ENCODE results near the gene MPZ.
A peak's percentile ranks its signal among the peaks of the same experiment; 100 is the strongest.

Gene MPZ

DNA sequence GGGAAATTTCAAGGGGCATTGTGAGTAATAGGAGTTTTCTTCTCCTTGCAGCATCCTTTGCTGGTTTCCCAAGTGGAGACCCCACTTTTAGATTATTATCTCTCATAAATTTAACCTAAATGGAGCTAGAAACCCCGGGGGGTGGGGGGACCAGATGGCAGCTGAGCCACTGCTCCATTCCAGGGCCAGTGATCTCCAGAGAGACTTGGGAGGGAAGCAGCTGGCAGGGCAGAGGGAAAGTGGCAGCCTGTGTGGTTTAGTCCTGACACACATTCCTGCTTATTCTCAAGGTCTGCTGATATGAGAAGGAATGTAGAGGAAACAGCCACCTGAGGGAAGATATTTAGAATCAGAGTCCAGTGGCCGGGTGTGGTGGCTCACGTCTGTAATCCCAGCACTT is 34.9 kb downstream of the MPZ start:
- Histone ChIP-seq H2BK120ac (ENCODE audit: low read depth, low read length) (no peak overlapping the region), H3K4me2 (ENCODE audit: low read length) (no peak overlapping the region), H4K8ac (ENCODE audit: low read depth, low read length) (no peak overlapping the region), H3K56ac (ENCODE audit: low read length) (no peak overlapping the region), H2BK15ac (replicated peaks; ENCODE audit: low read depth) (no peak overlapping the region), H3K4me1 (ENCODE audit: control insufficient read depth, low read depth, low read length) (no peaks in the 10 kb centered on the region), H2AK5ac (ENCODE audit: low read length) (no peak overlapping the region), H3K23ac (ENCODE audit: low read length) (no peak overlapping the region), H3K9ac (ENCODE audit: low read length) (no peak overlapping the region), H2BK5ac (ENCODE audit: low read length) (no peak overlapping the region), H3K27me3 (ENCODE audit: insufficient read depth, low read length, poor library complexity) (no peaks in the 10 kb centered on the region), H3K79me2 (ENCODE audit: control insufficient read depth, insufficient read depth, low read length) (no peaks in the 10 kb centered on the region), H3K4me3 (ENCODE audit: low read length) (no peak overlapping the region), H3K79me1 (ENCODE audit: low read length) (no peaks in the 10 kb centered on the region), H3K36me3 (ENCODE audit: control insufficient read depth, insufficient read depth, low read length) (no peaks in the 10 kb centered on the region), H3K18ac (ENCODE audit: low read length) (no peak overlapping the region), H3K27ac (ENCODE audit: low read depth, low read length) (no peak overlapping the region), H4K5ac (ENCODE audit: low read length) (no peak overlapping the region), H3K4ac (ENCODE audit: low read depth, low read length) (no peak overlapping the region)
- DNase-seq: no peak
- no CpG with 5 or more reads among the region's 3 CpGs for WGBS (ENCODE audit: extremely low coverage, insufficient coverage, low lambda C conversion rate)

DNA sequence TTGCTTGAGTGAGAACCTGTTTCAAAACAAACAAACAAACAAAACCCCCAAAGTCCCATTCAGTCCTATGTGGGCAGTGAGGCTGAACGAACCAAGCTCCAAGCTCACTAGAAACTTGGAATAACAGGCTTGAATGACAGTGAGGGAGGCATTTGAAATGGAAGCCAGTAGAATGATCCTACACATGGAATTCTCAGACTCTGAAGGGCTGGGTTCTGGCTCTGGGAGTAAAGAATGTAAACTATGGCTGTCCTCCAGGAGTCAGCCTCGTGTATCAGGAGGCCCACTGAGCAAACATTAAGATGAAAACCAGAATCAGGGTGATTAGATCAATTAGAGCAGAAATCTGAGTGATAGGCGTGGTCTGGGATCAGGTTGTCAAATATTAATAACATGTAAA is 36.4 kb downstream of the MPZ start:
- Histone ChIP-seq H3K4me2 (ENCODE audit: low read length) (no peak overlapping the region), H3K4me3 (ENCODE audit: low read length) (no peak overlapping the region), H3K4me1 (ENCODE audit: control insufficient read depth, low read depth, low read length) (no peaks in the 10 kb centered on the region), H3K56ac (ENCODE audit: low read length) (no peak overlapping the region), H3K4ac (ENCODE audit: low read depth, low read length) (no peak overlapping the region), H3K18ac (ENCODE audit: low read length) (no peak overlapping the region), H4K8ac (ENCODE audit: low read depth, low read length) (no peak overlapping the region), H3K9ac (ENCODE audit: low read length) (no peak overlapping the region), H3K79me2 (ENCODE audit: control insufficient read depth, insufficient read depth, low read length) (no peaks in the 10 kb centered on the region), H3K27me3 (ENCODE audit: insufficient read depth, low read length, poor library complexity) (no peaks in the 10 kb centered on the region), H3K36me3 (ENCODE audit: control insufficient read depth, insufficient read depth, low read length) (no peaks in the 10 kb centered on the region), H3K23ac (ENCODE audit: low read length) (no peak overlapping the region), H4K5ac (ENCODE audit: low read length) (no peak overlapping the region), H2AK5ac (ENCODE audit: low read length) (no peak overlapping the region), H2BK15ac (replicated peaks; ENCODE audit: low read depth) (no peak overlapping the region), H2BK120ac (ENCODE audit: low read depth, low read length) (no peak overlapping the region), H3K79me1 (ENCODE audit: low read length) (no peaks in the 10 kb centered on the region), H2BK5ac (ENCODE audit: low read length) (no peak overlapping the region), H3K27ac (ENCODE audit: low read depth, low read length) (no peak overlapping the region)
- DNase-seq: no peak
- WGBS (ENCODE audit: extremely low coverage, insufficient coverage, low lambda C conversion rate): no CpG with 5 or more reads among the region's 3 CpGs

DNA sequence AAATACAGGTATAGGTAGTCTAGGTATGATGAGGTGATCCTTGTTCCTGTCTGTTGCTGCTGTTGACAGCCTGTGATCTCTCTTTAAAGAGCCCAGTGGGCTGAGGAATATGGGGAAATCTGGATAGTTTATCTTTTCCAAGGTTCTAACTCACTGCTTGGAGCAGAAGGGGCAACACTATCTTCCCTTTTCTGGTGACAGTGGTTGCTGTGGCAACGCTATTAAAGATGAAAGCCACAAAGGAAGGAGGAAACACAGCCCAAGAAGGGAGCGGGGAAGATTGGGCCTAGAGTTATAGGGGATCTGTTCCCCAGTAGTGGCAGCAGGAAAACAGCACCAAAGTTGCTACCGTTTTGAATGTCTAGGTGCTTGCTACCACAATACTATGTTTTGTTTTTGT is 42.4 kb downstream of the MPZ start:
- H4K5ac ChIP-seq (ENCODE audit: low read length): no peak overlapping the region
- H3K4me3 ChIP-seq (ENCODE audit: low read length): no peak overlapping the region
- no peaks in the 10 kb centered on the region for H3K4me1 ChIP-seq (ENCODE audit: control insufficient read depth, low read depth, low read length)
- no peak overlapping the region for H3K18ac ChIP-seq (ENCODE audit: low read length)
- H2AK5ac ChIP-seq (ENCODE audit: low read length): no peak overlapping the region
- no peaks in the 10 kb centered on the region for H3K27me3 ChIP-seq (ENCODE audit: insufficient read depth, low read length, poor library complexity)
- no peaks in the 10 kb centered on the region for H3K79me1 ChIP-seq (ENCODE audit: low read length)
- no peak overlapping the region for H3K4ac ChIP-seq (ENCODE audit: low read depth, low read length)
- no peak overlapping the region for H3K9ac ChIP-seq (ENCODE audit: low read length)
- DNase-seq: no peak
- H2BK15ac ChIP-seq (replicated peaks; ENCODE audit: low read depth): no peak overlapping the region
- no peak overlapping the region for H2BK120ac ChIP-seq (ENCODE audit: low read depth, low read length)
- no CpG with 5 or more reads among the region's 3 CpGs for WGBS (ENCODE audit: extremely low coverage, insufficient coverage, low lambda C conversion rate)
- H3K4me2 ChIP-seq (ENCODE audit: low read length): no peak overlapping the region
- H3K36me3 ChIP-seq (ENCODE audit: control insufficient read depth, insufficient read depth, low read length): no peaks in the 10 kb centered on the region
- H2BK5ac ChIP-seq (ENCODE audit: low read length): no peak overlapping the region
- no peak overlapping the region for H3K27ac ChIP-seq (ENCODE audit: low read depth, low read length)
- H3K23ac ChIP-seq (ENCODE audit: low read length): no peak overlapping the region
- H3K56ac ChIP-seq (ENCODE audit: low read length): no peak overlapping the region
- no peaks in the 10 kb centered on the region for H3K79me2 ChIP-seq (ENCODE audit: control insufficient read depth, insufficient read depth, low read length)
- no peak overlapping the region for H4K8ac ChIP-seq (ENCODE audit: low read depth, low read length)

DNA sequence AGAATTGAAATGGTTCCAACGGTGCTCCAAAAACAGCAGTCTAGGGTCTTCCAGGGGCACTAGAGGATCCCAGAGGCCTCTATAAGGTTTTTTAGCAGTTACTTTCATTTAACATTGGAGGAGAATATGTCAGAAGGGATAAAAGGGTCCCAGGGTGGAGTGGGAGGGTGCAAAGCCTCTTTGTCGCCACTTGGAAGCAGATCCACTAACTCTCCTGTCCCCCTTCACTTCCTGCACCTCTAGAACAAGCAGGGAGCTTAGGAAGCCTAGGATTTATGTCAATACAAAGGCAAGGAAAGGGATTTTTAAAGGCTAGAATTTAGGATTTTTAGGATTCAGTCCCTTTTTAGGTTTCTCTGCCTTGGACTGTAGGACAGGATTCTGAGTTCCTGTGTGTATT is 42.9 kb downstream of the MPZ start:
- Histone ChIP-seq H3K27me3 (ENCODE audit: insufficient read depth, low read length, poor library complexity) (no peaks in the 10 kb centered on the region), H3K4me2 (ENCODE audit: low read length) (no peak overlapping the region), H3K79me2 (ENCODE audit: control insufficient read depth, insufficient read depth, low read length) (no peaks in the 10 kb centered on the region), H3K23ac (ENCODE audit: low read length) (no peak overlapping the region), H3K9ac (ENCODE audit: low read length) (no peak overlapping the region), H3K18ac (ENCODE audit: low read length) (no peak overlapping the region), H3K4me3 (ENCODE audit: low read length) (no peak overlapping the region), H3K36me3 (ENCODE audit: control insufficient read depth, insufficient read depth, low read length) (no peaks in the 10 kb centered on the region), H2BK120ac (ENCODE audit: low read depth, low read length) (no peak overlapping the region), H3K4me1 (ENCODE audit: control insufficient read depth, low read depth, low read length) (no peaks in the 10 kb centered on the region), H4K5ac (ENCODE audit: low read length) (no peak overlapping the region), H3K27ac (ENCODE audit: low read depth, low read length) (no peak overlapping the region), H4K8ac (ENCODE audit: low read depth, low read length) (no peak overlapping the region), H3K56ac (ENCODE audit: low read length) (no peak overlapping the region), H2AK5ac (ENCODE audit: low read length) (no peak overlapping the region), H3K4ac (ENCODE audit: low read depth, low read length) (no peak overlapping the region), H2BK5ac (ENCODE audit: low read length) (no peak overlapping the region), H2BK15ac (replicated peaks; ENCODE audit: low read depth) (no peak overlapping the region), H3K79me1 (ENCODE audit: low read length) (no peaks in the 10 kb centered on the region)
- WGBS (ENCODE audit: extremely low coverage, insufficient coverage, low lambda C conversion rate): no CpG with 5 or more reads among the region's 2 CpGs
- DNase-seq: no peak

DNA sequence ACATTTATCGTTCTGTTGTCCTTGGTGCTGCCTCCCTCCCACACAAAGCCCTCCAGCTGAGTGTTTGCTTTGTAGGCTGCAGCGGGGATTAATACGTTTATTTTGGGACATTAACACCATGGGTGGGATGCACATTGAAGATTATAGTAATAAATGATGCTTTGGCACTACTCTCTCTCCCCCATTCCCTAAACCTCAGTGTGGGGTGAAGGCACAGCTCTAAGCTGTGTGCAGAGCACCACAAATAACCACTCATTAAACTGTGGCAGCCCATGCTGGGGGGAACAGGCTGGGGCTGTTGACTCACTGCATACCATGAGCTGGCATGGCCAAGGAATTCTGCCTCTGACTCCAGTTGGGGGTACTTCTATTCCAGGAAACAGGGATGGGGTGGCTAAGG is 43.6 kb downstream of the MPZ start:
- WGBS (ENCODE audit: extremely low coverage, insufficient coverage, low lambda C conversion rate): no CpG with 5 or more reads among the region's 3 CpGs

DNA sequence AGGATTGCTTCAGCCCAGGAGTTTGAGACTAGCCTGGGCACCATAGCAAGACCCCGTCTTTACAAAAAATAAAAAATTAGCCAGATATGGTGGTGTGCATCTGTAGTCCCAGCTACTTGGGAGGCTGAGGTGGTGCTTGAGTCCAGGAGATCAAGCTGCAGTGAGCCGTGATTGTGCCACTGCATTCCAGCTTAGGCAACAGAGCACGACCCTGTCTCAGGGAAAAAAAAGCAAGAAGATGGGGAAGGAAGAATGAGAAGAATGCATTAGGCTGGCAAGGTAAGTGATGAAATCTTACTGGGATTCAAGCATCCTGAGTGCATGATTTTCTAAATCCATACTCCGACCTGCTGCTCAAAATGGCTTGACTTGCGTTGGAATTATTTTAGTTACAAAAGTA is 44.5 kb downstream of the MPZ start:
- Histone ChIP-seq H4K8ac (ENCODE audit: low read depth, low read length) (no peak overlapping the region), H3K4me1 (ENCODE audit: control insufficient read depth, low read depth, low read length) (no peaks in the 10 kb centered on the region), H2BK120ac (ENCODE audit: low read depth, low read length) (no peak overlapping the region), H3K4me3 (ENCODE audit: low read length) (no peak overlapping the region), H2BK5ac (ENCODE audit: low read length) (no peak overlapping the region), H3K18ac (ENCODE audit: low read length) (no peak overlapping the region), H2BK15ac (replicated peaks; ENCODE audit: low read depth) (no peak overlapping the region), H2AK5ac (ENCODE audit: low read length) (no peak overlapping the region), H3K27ac (ENCODE audit: low read depth, low read length) (no peak overlapping the region), H4K5ac (ENCODE audit: low read length) (no peak overlapping the region), H3K4ac (ENCODE audit: low read depth, low read length) (no peak overlapping the region), H3K56ac (ENCODE audit: low read length) (no peak overlapping the region), H3K27me3 (ENCODE audit: insufficient read depth, low read length, poor library complexity) (peaks cover 2% of the 10 kb centered on the region), H3K4me2 (ENCODE audit: low read length) (no peak overlapping the region), H3K36me3 (ENCODE audit: control insufficient read depth, insufficient read depth, low read length) (no peaks in the 10 kb centered on the region), H3K9ac (ENCODE audit: low read length) (no peak overlapping the region), H3K79me2 (ENCODE audit: control insufficient read depth, insufficient read depth, low read length) (no peaks in the 10 kb centered on the region), H3K23ac (ENCODE audit: low read length) (no peak overlapping the region), H3K79me1 (ENCODE audit: low read length) (no peaks in the 10 kb centered on the region)
- DNase-seq: peak; percentile 49
- WGBS (ENCODE audit: extremely low coverage, insufficient coverage, low lambda C conversion rate): no CpG with 5 or more reads among the region's 5 CpGs

More for the DNA sequence above, 43.6 kb downstream of the MPZ start:
- no peaks in the 10 kb centered on the region for H3K27me3 ChIP-seq (ENCODE audit: insufficient read depth, low read length, poor library complexity)
- no peak overlapping the region for H2AK5ac ChIP-seq (ENCODE audit: low read length)
- H3K4ac ChIP-seq (ENCODE audit: low read depth, low read length): no peak overlapping the region
- H2BK5ac ChIP-seq (ENCODE audit: low read length): no peak overlapping the region
- no peak overlapping the region for H4K5ac ChIP-seq (ENCODE audit: low read length)
- DNase-seq: no peak
- no peak overlapping the region for H3K9ac ChIP-seq (ENCODE audit: low read length)
- H3K18ac ChIP-seq (ENCODE audit: low read length): no peak overlapping the region
- no peak overlapping the region for H2BK120ac ChIP-seq (ENCODE audit: low read depth, low read length)
- H3K23ac ChIP-seq (ENCODE audit: low read length): no peak overlapping the region
- no peaks in the 10 kb centered on the region for H3K36me3 ChIP-seq (ENCODE audit: control insufficient read depth, insufficient read depth, low read length)
- no peak overlapping the region for H3K4me2 ChIP-seq (ENCODE audit: low read length)
- no peak overlapping the region for H4K8ac ChIP-seq (ENCODE audit: low read depth, low read length)
- no peak overlapping the region for H3K56ac ChIP-seq (ENCODE audit: low read length)
- H3K4me3 ChIP-seq (ENCODE audit: low read length): no peak overlapping the region
- no peaks in the 10 kb centered on the region for H3K4me1 ChIP-seq (ENCODE audit: control insufficient read depth, low read depth, low read length)
- no peak overlapping the region for H3K27ac ChIP-seq (ENCODE audit: low read depth, low read length)
- no peaks in the 10 kb centered on the region for H3K79me2 ChIP-seq (ENCODE audit: control insufficient read depth, insufficient read depth, low read length)
- no peaks in the 10 kb centered on the region for H3K79me1 ChIP-seq (ENCODE audit: low read length)
- H2BK15ac ChIP-seq (replicated peaks; ENCODE audit: low read depth): no peak overlapping the region
